ENCODE measurements around the gene PLEKHH2.

GRCh38 chr2:43631618-43632317, 5.3 kb upstream of the PLEKHH2 start:
- TF ChIP-seq CTCF (IDR thresholded peaks at IDR 0.05): no peak
- TF ChIP-seq POLR2A (IDR thresholded peaks at IDR 0.05): no peak

Data from adrenal gland (tissue), 5 donors.